22Rv1 (cell line): ENCODE data around the gene PDRG1.

Source experiments
- ZFX ChIP-seq: fragments of 450-650 bp; IDR thresholded peaks from 2 replicates; pipeline ENCODE4 v1.6.1; 2017; ENCODE audit warnings: antibody characterized with exemption, borderline replicate concordance
- TF ChIP-seq, protein P1 (sequence below): fragments of 450-650 bp; IDR thresholded peaks from 2 replicates; pipeline ENCODE4 v1.5.1; 2017; ENCODE audit warnings: mild to moderate bottlenecking

DNA sequence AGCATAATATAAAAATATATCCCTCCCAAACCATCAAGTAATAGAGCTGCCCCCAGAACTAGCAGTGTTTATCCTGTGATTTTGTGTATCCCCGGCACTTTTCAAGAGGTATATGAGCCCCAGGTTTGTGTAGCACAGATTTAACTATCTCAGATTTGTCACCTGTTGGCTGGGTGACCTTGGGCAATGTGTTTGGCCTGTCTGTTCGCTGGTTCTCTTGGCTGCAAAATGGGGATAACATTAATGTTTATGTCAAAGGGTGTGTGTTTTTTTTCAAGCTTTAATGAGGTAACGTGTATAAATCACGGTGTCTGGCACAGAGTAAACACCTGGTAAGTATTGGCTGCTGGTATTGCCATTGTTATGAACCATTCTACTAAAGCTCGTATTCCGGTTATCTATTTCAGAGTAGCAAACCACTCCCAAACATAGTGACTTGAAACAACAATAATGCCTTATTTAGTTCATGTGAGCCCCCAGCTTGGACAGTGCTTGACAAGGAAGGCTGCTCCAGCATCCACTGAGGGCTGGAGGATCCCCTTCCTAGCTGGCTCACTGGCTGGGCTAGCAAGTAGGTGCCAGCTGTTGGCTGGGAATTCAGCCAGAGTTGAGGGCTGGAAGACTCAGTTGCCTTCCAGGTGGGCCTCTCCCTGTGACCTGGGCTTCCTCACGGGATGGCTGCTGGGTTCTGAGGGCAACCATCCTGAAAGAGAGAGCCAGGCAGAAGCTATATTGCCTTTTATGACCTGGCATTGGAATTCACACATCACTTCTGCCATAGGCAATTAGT lies 36.2 kb downstream of the PDRG1 start:
- TF ChIP-seq, protein P1, sequence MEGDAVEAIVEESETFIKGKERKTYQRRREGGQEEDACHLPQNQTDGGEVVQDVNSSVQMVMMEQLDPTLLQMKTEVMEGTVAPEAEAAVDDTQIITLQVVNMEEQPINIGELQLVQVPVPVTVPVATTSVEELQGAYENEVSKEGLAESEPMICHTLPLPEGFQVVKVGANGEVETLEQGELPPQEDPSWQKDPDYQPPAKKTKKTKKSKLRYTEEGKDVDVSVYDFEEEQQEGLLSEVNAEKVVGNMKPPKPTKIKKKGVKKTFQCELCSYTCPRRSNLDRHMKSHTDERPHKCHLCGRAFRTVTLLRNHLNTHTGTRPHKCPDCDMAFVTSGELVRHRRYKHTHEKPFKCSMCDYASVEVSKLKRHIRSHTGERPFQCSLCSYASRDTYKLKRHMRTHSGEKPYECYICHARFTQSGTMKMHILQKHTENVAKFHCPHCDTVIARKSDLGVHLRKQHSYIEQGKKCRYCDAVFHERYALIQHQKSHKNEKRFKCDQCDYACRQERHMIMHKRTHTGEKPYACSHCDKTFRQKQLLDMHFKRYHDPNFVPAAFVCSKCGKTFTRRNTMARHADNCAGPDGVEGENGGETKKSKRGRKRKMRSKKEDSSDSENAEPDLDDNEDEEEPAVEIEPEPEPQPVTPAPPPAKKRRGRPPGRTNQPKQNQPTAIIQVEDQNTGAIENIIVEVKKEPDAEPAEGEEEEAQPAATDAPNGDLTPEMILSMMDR, result no peak
- TF ChIP-seq ZFX, result no peak
